GM12891 (cell line): ENCODE data around the gene SPOUT1.

Source experiments
- DNase-seq: peaks from one replicate; pipeline ENCODE4 v3.0.0; 2011; ENCODE audit warnings: low spot score; ENCODE audit not compliant: insufficient read length
- FAIRE-seq: peaks from 2 replicates; lab custom pipeline; 2011; peaks lifted over from hg19 to GRCh38; lab: Jason Lieb, UNC
- PAX5 ChIP-seq: IDR thresholded peaks from 2 replicates; pipeline ENCODE4 v1.6.1; 2011; ENCODE audit warnings: low read length, moderate library complexity, mild to moderate bottlenecking; ENCODE audit not compliant: insufficient read depth, severe bottlenecking
- POLR2A ChIP-seq: IDR thresholded peaks from 2 replicates; pipeline ENCODE4 v1.6.1; 2011; ENCODE audit warnings: low read depth, low read length, control low read depth
- POLR2AphosphoS5 ChIP-seq: IDR thresholded peaks from 2 replicates; pipeline ENCODE4 v1.6.1; 2011; ENCODE audit warnings: low read depth, low read length, control low read depth
- POU2F2 ChIP-seq: IDR thresholded peaks from 2 replicates; pipeline ENCODE4 v1.6.1; 2011; ENCODE audit warnings: low read depth, mild to moderate bottlenecking, control low read depth, low read length, moderate library complexity
- SPI1 ChIP-seq: IDR thresholded peaks from 2 replicates; pipeline ENCODE4 v1.6.1; 2011; ENCODE audit warnings: low read depth, low read length, control low read depth
- TAF1 ChIP-seq: IDR thresholded peaks from 2 replicates; pipeline ENCODE4 v1.6.1; 2011; ENCODE audit warnings: low read depth, low read length, control low read depth

SPOUT1 gene

DNA sequence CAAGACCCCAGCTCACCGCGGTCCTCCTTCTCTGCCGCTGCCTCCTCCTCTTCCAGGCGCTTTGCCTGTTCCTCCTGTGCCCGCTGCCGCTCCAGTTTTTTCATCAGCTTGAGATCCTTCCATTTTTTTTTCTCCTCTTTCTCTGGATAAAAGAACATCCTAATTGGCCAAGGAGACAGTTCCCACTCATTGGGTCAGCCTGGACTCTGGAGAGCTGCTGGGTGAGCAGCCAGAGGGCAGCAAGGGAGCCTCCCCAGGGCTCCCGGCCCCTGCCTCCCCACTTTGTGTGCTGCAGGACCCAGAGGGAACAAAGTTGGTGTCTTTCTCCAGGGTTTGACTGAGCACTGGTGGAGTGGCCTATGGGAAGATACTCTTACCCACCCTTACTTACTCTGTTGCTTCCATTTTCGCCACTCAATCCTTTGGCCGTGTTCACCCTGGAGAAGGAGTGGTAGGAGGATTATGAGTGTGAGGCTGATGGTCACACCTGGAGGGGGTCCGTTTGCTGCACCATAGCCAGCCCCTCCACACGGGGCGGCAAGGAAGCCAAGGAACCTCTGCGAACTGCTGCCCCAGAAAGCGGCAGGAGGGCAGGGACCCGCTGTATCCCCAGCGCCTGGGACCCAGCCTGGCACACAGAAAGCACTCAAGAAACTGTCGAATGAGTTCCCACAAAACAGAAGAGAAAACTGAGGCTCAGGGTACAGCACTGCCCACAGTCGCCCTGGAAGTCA, 708 bp downstream of the SPOUT1 start:
- peak; percentile 60 for FAIRE-seq
- TF ChIP-seq TAF1 = no peak
- TF ChIP-seq SPI1 = no peak
- TF ChIP-seq POLR2AphosphoS5 = no peak
- TF ChIP-seq PAX5 = no peak
- TF ChIP-seq POLR2A = no peak
- no peak for TF ChIP-seq POU2F2
- no peak for DNase-seq

DNA sequence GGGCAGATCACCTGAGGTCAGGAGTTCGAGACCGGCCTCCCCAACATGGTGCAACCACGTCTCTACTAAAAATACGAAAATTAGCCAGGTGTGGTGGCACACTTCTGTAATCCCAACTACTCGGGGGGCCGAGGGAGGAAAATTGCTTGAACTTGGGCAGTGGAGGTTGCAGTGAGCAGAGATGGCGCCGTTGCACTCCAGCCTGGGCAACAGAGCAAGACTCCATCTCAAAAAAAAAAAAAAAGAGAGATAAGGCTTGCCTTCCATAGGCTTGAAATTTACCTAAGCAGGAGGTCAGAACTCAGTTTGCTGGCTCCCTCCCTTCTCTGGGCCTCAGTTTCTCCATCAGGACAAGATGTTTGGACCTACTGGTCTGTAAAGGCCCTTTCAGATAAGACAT, 1.3 kb downstream of the SPOUT1 start:
- TF ChIP-seq POLR2A (no peak), TAF1 (no peak), POU2F2 (no peak), POLR2AphosphoS5 (no peak), SPI1 (no peak), PAX5 (no peak)
- FAIRE-seq = no peak
- DNase-seq = no peak

DNA sequence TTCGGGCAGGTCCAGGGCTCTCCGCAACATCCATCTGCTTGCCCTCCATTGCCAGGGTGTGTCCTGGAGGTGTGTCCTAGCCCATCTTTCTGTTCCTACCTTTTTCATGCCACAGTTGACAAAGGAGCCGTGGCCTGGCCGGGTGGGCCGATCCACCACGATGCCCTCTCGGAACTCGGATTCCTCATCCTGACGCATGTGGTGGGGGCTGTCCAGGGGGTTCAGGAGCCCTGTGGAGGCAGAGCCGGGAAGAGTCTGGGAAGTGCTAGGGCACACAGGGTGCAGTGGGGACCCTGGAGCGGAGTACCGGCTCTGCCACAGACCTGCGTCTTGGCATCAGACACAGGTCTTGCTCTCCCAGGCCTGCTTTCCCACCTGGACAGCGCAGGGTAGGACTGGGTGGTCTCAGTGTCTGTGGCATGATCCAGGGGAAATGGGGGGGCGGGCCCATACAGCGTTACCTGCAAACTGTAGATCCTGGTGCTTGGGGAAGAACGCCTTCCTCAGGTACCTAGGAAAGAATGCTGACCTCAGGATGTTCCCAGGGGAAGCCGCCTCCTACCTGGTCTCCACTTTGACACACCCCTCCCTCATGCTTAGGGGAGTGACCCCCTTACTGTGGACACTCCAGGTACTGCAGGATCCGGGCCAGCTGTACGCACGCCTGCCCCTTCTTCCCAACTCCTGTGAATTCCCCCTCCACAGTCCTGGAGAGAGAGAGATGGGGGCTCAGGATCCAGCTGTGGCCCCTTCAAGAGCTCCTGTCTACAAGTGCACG, 3.5 kb downstream of the SPOUT1 start:
- TF ChIP-seq TAF1 (no peak), PAX5 (no peak), SPI1 (no peak), POLR2AphosphoS5 (no peak)
- DNase-seq = no peak
- FAIRE-seq = no peak

DNA sequence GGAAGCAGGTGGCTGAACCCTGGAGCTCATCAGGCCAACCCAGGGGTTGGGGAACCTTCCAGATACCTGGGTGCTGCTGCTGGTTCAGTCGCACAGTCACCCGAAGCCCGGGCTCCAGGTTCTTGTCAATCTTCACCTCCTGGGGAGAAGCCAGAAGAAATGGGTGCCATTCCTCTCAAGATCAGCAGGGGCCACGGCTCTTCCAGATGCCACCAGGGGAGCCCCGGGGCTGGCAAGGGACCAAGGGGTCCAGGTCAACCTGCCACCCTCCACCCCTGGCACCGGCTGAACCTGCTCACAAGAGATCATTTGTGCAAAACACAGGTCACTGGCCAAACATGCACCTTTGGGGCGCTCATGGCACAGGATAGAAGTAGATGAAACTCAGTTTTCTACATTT, 4.7 kb downstream of the SPOUT1 start:
- TF ChIP-seq POLR2AphosphoS5 (no peak), POLR2A (no peak; the same call in 1 of the 2 replicates), TAF1 (no peak)
- FAIRE-seq = no peak
- DNase-seq = no peak

DNA sequence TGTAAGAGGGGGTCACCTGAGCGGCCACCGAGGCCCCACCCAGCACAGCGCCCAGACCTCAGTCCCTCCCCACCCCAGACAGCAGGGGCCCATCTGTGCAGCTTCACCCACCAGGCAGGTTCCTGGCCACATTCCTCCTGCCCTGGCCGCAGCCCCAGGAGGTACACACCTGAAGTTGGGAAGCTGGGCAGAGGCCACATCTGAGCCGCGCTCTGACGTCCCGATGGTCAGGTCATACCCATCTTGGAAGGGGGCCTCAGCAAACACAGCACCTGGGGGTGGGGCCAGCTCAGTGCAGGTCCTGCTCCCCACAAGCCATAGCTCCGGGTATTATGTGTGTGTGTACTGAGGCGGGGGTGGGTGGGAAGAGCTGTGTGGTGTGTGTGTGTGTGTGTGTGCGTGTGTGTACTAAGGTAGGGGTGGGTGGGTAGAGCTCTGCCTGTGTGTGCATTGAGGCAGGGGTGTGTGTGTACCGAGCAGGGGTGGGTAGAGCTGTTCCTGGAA, 5.6 kb downstream of the SPOUT1 start:
- DNase-seq (no peak), FAIRE-seq (no peak)
- no peak for TF ChIP-seq SPI1
- no peak for TF ChIP-seq POLR2A
- TF ChIP-seq POLR2AphosphoS5 = no peak
- no peak for TF ChIP-seq PAX5
- TF ChIP-seq TAF1 = no peak
- TF ChIP-seq POU2F2 = no peak

DNA sequence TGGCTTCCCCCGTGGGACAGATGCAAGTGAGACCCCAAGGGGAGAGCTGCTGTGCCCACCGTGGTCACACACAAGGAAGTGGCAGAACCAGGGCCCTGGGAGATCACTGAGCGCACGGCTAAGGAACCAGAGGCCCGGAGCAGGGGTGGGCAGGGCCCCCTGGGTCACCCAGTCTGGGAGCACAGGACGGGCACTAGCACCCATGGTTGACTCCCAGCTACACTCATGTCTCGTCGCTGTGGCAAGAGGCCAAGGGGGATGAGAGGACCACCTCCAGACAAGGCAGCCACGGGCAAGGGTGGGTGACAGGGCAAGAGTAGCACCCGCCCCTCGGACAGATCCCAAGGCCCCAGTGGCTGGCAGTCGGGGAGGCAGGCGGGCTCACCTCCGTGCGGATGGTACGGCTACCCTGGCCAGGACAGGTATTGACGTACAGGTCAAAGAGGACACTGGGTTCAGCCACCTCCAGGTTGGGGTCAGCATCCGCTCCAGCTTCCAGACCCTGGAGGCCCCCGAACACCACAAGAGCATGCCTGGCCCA, 6.2 kb downstream of the SPOUT1 start:
- no peak for DNase-seq
- no peak for FAIRE-seq
- TF ChIP-seq POLR2A (no peak), POLR2AphosphoS5 (no peak), POU2F2 (no peak), TAF1 (no peak), SPI1 (no peak)

DNA sequence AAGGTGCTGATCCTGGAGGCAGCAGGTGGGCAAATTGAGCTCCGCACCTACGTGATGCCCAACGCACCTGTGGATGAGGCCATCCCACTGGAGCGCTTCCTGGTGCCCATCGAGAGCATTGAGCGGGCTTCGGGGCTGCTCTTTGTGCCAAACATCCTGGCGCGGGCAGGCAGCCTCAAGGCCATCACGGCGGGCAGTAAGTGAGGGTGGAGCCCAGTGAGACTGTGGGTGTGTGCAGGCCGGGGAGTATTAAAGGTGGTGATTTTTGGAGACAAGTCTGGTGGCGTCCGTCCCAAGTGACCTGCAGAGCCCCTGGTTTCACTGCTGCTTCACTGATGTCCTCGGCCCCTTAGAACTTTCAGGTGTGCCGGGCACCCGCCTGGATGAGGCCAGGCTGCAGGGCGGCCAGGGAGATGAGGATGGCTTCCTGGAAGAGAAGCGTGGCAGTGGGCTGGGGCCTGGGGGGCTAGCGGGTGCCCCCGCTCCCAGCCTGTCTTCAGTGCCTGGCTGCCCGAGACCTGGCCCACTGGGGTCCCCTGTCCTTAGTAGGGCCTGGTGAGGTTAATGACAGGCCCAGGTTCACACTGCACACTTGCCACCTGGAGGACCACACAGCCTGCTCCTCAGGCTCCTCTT, 7.1 kb downstream of the SPOUT1 start:
- TF ChIP-seq POLR2A (no peak), POLR2AphosphoS5 (no peak), SPI1 (no peak), PAX5 (no peak), POU2F2 (no peak), TAF1 (no peak)
- FAIRE-seq (no peak), DNase-seq (no peak)

DNA sequence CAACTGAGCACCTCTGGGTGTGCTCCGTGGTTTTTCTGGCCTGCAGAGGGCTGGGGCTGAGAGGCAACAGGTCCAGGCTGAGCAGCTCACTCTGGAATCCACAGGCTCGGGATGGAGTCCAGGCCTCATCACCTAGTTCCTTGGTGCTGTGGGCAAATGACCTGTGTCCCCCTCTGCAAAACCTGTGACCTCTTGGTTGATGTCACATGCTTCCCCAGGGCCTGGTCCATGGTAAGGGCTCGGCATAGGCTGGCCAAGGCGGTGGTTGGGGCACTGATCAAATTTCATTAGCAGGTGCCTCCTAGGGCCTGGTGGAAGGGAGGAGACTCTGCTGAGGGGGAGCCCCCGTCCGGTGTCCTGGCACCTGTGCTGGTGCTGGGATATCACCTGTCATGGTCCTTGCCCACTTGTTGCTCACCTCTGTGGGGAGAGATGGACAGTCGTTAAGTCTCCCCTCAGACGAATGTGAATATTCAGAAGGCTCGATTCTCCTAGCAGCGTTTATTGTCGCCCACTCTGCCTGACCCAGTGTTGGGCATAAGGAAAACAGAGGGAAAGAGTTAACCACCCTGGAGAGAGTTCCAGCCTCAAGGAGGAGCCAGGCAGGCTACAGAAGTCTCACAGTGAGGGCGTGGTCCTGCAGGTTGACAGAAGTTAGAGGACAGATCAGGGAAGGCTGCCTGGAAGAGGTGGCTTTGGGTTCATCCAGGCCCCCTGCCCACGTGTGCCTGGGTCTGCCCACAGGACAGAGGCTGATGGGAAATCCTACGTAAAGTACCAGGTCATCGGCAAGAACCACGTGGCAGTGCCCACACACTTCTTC, 7.8 kb downstream of the SPOUT1 start:
- TF ChIP-seq POLR2A = no peak
- FAIRE-seq = no peak
- DNase-seq = no peak
